Liver (tissue), 3 donors: Measurements from ENCODE around the gene LAMC2.

Source experiments
- CTCF ChIP-seq: fragments of 150-350 bp; IDR thresholded peaks from 2 replicates; pipeline ENCODE4 v1.5.1; 2017; ENCODE audit warnings: improper control_type of control experiment, low read depth, low read length; ENCODE audit not compliant: missing input control
- EGR1 ChIP-seq, 2 donors: IDR thresholded peaks; 2 replicates each; pipeline ENCODE4 v1.6.1; 2016 to 2018; ENCODE audit warnings: antibody characterized with exemption in 2 of 2, low read depth in 2 of 2
- GABPA ChIP-seq, 2 donors: IDR thresholded peaks in 1 of 2; conservative IDR thresholded peaks in 1 of 2; 2 replicates each; pipeline ENCODE4 v1.6.1; 2016; ENCODE audit warnings: antibody characterized with exemption in 2 of 2, mild to moderate bottlenecking in 1 of 2, moderate library complexity in 1 of 2
- HNF4A ChIP-seq, 2 donors: conservative IDR thresholded peaks; 2 replicates each; pipeline ENCODE4 v1.6.1; 2016; ENCODE audit warnings: antibody characterized with exemption in 2 of 2, mild to moderate bottlenecking in 2 of 2
- JUND ChIP-seq, 2 donors: IDR thresholded peaks; 2 replicates each; pipeline ENCODE4 v1.6.1; 2016; ENCODE audit warnings: antibody characterized with exemption in 2 of 2
- MAX ChIP-seq: IDR thresholded peaks from 2 replicates; pipeline ENCODE4 v1.6.1; 2016; ENCODE audit warnings: antibody characterized with exemption
- NR2F2 ChIP-seq: IDR thresholded peaks from 2 replicates; pipeline ENCODE4 v1.6.1; 2016; ENCODE audit warnings: antibody characterized with exemption
- RAD21 ChIP-seq, 2 donors: IDR thresholded peaks; 2 replicates each; pipeline ENCODE4 v1.6.1; 2016; ENCODE audit warnings: antibody characterized with exemption in 2 of 2, mild to moderate bottlenecking in 2 of 2
- REST ChIP-seq: IDR thresholded peaks from 2 replicates; pipeline ENCODE4 v1.6.1; 2016; ENCODE audit warnings: antibody characterized with exemption, mild to moderate bottlenecking
- TAF1 ChIP-seq: conservative IDR thresholded peaks from 2 replicates; pipeline ENCODE4 v1.6.1; 2016; ENCODE audit warnings: antibody characterized with exemption, mild to moderate bottlenecking
- YY1 ChIP-seq: IDR thresholded peaks from 2 replicates; pipeline ENCODE4 v1.6.1; 2016; ENCODE audit warnings: antibody characterized with exemption, mild to moderate bottlenecking
- ZBTB33 ChIP-seq: IDR thresholded peaks from 2 replicates; pipeline ENCODE4 v1.6.1; 2016; ENCODE audit warnings: antibody characterized with exemption
- TF ChIP-seq, protein P1 (sequence below): IDR thresholded peaks from 2 replicates; pipeline ENCODE4 v1.6.1; 2016; ENCODE audit warnings: antibody characterized with exemption
- donor health status: healthy.
- donor health status: healthy.

DNA sequence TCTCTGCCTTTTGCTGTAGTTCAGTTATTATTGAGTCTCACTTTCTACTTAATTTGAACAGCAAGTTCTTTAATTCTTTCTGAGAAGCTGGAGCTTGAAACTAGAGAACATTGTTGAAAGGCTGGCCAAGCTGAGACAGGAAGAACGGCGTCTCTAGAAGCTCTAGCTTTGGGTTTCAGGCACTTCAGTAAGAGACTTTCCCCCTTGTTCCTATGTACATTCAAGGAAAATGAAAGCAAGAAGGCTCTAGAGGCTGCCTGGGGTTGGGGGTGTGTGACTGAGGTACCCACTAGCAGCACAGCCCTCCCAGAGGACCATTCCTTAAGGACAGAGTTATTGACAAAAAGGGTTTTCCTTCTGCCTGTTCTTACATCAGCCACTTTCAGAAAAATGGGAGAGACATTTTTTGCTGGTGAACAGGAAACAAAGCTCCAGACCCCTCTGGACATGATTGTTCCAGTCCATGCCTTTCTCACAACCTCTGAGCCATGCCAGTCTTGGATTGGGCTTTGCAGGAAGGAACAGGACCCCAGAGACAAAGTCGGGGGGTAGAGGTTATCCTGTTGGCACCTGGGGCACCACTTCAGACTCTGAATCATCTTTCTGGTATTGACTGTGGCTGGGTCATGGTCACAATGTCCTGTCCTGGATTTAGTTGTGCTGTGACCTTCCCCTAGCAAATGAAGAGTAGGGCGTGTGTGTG is 63.1 kb downstream of the LAMC2 start:
- TF ChIP-seq CTCF, result no peak
- no peak for TF ChIP-seq NR2F2
- no peak for TF ChIP-seq EGR1 (IDR thresholded peaks at IDR 0.05; ENCODE audit: low read depth in 2 of 2)
- TF ChIP-seq YY1, result no peak
- no peak for TF ChIP-seq ZBTB33
- no peak for TF ChIP-seq RAD21 (IDR thresholded peaks at IDR 0.05)
- TF ChIP-seq, protein P1, sequence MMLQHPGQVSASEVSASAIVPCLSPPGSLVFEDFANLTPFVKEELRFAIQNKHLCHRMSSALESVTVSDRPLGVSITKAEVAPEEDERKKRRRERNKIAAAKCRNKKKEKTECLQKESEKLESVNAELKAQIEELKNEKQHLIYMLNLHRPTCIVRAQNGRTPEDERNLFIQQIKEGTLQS, result no peak
- TF ChIP-seq REST, result no peak
- TF ChIP-seq MAX, result no peak
- TF ChIP-seq JUND (IDR thresholded peaks at IDR 0.05), result no peak
- no peak for TF ChIP-seq GABPA (IDR thresholded peaks at IDR 0.05 in 1 of 2, conservative IDR thresholded peaks at IDR 0.05 in 1 of 2)
- no peak for TF ChIP-seq TAF1
- TF ChIP-seq HNF4A (conservative IDR thresholded peaks at IDR 0.05), result no peak
